Right ventricle myocardium inferior (tissue), 1 donor: ENCODE results near the gene DNMBP. TPM values are rescaled to one million over a fixed set of nuclear protein-coding genes. Genes with fewer than 3 reads are reported as not detected.

Source experiments
- total RNA-seq: library from RNA; stranded (reverse); fragmentation: NEBNext Ultra II Directional; extraction: Animal tissue kit (Norgen Biotek cat#: 25700); gene quantifications from one replicate; pipeline ENCODE4 v1.2.1, GENCODE V29; 2021
- donor health status: DM: no; HTN: yes; CAD: no; lungs with severe emphysema.

DNMBP gene
- total RNA-seq, 1 donor from 2014 or later, result 6.6 TPM

Other genes starting within 250 kb of the DNMBP start
- 0.05 TPM for gene ABCC2, start 227.3 kb downstream of the DNMBP start, total RNA-seq
- not detected for gene CPN1, start 71.9 kb upstream of the DNMBP start, total RNA-seq
- 10.7 TPM for gene ERLIN1, start 176.1 kb upstream of the DNMBP start, total RNA-seq
- 10.0 TPM for gene CHUK, start 219.6 kb upstream of the DNMBP start, total RNA-seq